ENCODE measurements around the gene C1orf141.
A peak's percentile ranks its signal among the peaks of the same experiment; 100 is the strongest.
"Not testable (repeated sequence)": the region's sequence is repeated elsewhere in the genome, so short reads cannot be mapped to it uniquely, and the experiment has no call there.

C1orf141 gene

DNA sequence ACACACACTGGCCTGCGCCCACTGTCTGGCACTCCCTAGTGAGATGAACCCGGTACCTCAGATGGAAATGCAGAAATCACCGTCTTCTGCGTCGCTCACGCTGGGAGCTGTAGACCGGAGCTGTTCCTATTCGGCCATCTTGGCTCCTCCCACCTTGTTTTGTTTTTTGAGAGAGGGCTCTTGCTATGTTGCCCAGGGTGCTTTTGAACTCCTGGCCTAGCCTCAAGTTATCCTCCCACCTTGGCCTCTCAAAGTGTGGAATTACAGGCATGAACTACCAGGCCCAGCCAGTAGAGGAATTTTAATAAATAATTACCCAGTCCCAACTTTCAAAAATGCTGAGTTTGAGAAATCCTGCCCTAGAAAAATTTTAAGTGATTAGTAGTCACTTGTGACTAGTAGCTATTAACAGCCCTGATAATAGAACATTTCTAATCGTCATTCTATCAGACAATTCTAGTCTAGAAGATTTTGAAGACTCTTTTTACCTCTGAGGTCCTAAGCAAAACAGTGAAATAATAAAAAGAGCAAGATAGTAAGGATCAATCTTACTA lies 49.9 kb downstream of the C1orf141 start:
- DNase-seq = no peak

DNA sequence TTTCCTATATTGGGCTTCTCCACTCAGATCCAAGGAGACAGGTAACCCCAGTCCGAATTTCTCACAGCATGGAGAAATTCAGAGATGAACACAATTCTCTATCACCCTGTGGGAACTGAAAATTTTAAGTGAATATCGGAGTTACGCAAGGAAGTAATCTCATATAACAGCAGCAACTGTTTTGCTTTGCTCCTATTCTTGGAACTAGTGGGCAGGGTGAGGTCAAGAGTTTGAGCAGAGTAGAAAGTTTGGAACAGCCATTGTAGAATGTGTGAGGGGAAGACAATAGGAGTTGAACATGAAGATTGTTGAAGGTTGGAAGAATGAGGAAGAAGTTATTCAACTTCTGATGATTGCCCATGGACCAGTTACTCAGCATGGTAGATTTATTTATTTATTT lies 56.5 kb downstream of the C1orf141 start:
- DNase-seq = no peak

DNA sequence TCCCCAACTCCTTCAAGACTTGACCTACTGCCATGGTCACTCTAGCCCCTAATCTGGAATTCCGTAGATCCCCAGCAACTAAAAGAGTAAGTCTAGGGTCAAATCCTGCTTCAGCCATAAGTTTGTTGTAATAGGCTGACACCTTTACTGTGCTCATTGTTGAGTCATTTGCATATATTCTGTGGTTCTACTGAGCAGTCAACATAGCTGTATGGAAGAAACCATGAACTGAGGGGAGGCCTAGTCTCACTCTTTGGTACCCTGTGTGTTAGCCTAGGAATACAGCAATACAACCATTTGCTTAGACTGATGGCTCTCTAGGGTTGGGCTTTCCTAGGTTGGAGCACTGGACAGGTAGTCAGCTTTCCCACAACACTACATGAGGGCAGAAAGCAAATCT lies 57.2 kb downstream of the C1orf141 start:
- DNase-seq = no peak

DNA sequence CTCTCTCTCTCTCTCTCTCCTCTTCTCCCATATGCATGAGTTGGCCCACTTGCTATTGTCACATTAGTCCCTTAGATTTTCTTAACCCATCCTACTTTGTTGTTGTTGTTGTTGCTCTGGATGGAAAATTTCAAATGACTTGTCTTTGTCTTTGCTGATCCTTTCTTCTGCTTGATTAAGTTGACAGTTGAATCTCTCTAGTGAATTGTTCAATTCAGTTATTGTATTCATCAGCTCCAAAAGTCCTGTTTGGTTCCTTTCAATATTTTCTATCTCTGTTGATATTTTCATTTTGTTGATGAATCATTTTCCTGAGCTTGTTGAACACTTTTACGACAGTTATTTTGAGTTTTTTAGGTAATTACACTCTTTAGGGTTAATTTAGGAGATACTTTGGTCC lies 62.0 kb downstream of the C1orf141 start:
- no peak for DNase-seq

DNA sequence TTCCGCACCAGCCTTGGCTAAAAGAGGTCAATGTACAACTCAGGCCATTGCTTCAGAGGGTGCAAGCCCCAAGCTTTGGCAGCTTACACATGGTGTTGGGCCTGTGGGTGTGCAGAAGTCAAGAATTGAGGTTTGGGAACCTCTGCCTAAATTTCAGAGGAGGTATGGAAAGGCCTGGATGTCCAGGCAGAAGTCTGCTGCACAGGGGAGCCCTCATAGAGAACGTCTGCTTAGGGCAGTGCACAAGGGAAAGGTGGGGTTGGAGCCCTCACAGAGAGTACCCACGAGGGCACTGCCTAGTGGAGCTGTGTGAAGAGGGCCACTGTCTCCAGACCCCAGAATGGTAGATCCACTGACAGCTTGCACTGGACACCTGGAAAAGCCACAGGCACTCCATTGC lies 67.1 kb downstream of the C1orf141 start:
- not testable (repeated sequence) for DNase-seq

DNA sequence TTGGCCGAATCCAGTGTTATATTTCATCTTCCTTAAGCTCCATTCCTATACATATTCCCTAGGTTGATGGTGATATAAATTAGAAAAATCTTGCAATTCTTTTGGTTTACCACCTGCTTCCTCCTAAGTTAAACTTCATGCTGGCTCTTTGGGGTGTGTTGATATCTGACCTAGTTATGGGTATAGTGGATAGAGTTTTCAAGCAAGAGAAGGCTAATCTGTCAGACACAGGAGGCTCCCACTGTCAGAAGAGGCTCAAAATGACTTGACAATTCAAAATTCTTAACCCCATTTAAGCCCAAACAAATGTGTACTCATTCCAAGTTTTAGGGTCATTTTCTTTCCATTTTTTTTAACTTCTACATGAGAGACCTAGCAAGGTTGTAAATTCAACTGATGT lies 72.4 kb downstream of the C1orf141 start:
- DNase-seq = no peak

DNA sequence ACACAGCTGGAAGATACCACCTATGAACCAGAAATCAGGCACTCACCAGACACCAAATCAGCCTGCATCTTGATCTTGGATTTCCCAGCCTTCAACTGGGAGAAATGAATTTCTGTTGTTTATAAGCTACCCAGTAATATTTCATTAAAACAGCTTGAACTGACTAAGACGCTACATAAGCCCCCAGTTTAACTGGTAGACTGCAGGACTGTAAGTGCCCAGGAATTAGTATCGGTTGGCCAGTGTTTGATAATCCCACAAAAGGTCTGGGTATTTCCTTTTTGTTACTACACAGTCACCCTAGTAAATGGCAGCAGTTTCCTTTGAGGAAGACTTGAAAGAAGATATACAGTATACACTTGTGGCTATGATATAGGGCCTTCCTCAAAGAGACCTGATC lies 73.5 kb downstream of the C1orf141 start:
- no peak for DNase-seq

DNA sequence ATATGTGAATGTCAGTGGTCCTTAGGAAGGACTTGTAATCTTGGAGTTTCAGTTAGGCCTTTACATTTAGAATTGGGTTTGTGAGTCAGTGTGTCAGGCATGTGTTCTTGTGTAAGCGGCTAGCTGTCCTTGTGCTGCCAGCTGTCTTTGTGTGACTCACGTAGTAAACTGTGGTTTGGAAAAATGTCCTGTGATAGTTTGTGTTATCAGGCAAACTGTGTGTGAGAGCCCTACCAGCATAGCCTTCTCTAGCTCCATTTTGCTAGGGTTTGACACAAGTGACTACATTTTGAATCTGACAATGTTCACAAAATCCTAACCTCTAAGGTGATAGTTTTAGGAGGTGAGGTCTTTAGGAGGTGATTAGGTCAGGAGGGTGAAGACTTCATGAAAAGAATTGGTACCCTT lies 74.0 kb downstream of the C1orf141 start:
- DNase-seq = no peak

DNA sequence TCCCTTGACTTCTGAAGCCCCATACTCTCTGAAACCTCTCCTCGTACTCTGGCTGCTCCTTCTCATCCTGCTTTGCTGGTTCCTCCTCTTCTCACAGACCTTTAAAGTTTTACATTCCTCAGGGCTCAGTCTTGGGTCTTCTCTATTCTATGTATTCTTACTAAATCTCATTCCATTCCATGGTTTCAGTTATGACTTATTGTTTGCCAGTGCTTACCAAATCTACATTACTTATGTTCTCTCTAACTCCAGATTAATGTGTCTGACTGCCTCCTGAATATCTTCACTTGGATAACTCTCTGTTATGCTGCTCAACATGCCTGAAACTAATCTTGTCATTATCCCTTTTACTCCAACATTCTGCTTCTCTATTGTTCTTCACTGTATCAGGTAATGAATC lies 75.4 kb downstream of the C1orf141 start:
- no peak for DNase-seq

DNA sequence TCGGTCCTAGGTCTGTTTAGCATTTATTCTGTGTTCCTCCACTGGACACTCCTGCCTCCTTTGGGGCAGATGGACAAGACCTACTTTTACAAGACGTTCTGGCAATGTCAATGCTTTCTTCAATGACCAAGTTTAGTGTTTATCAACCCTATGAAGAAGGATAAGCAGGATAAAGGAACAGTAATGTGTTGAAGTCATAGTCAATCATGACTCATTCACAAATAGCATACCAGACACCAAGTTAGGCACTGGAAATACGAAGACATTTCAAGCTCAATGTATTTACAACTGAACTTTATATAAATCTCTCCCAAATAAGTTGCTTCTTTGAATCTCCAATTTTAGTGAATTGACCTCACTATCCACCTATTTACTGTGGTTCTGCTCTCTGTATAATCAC lies 76.0 kb downstream of the C1orf141 start:
- no peak for DNase-seq

DNA sequence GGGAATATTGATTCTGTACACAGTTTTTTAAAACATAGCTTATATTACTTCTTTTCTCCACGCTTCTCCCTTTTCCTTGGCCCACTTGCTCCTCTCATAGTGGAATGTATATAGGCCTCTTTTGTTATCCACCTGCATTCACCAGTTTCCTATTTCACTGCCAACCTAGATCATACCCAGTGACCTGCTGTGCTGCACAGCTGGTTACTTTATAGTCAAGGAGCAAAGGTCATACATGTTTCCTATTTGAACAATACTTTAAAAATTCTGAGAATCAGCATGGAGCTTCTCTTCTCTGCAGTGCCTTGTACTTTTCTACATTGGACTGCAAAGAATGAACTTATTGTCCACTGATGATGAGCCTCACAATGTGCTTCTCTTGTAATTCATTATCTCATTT lies 76.5 kb downstream of the C1orf141 start:
- no peak for DNase-seq

DNA sequence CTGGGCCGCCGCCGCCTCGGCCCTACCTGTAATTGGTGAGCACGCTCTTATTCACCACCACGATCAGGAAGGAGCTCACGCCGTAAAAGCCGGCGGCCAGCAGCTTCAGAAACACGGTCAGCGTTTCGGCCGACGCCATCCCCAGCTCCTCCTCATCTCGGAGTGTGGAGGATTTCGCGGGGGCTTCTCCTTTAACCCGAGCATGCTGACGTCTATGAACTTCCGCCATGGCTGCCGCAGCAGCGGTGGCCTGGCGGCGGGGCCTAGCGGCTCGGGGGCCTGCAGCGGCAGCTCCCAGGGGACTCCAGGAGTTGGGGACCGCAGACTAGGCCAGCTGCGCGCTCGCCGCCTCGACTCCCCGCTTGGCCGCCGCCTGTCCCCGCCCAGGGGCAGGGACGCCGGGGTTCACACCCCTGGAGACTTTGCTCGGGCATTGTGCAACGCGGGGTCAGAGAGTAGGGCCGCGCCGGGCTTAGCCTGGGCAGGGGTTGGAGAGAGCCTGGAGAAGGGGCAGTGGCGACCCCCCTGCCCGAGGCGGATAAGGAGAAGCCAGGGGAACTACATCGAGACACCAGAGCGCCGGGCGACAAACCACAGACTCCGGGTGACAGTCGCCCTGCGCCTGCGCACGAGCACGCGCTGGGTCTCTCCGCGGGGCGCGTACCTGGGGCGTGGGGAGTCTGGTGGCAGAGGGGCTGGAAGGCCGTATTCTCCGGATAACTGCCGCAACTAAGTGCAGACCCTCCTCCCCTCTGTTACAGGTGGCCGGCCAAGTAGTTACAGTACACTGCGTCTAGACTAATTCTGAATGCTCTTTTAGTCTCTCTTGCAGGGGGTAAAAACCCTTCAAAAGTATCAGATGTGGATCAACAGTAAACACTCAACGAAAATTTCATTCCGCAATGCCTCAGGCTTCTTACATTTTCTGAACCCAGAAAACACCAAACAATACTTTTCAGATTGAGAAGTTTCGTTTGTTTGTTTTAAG lies 80.7 kb downstream of the C1orf141 start, which contains the start of gene SLC35D1:
TSS of gene SLC35D1 (minus strand) at position 364 of the 988 bp plus-strand sequence. CDS start at position 229, 135 bp downstream.
- peak; percentile 82 for DNase-seq

DNA sequence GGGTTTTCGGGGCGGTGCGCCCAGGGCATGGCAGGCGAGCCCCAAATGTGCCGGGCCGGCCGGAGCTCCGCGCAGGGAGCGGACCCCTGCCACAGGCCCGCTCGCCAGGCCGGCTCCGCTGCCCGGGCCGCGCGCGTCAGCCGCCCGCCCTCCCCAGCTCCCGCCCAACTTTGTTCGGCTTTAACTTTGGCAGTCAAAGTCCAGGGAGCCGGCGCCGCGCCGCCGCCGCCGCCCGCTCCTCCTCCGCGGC lies 81.3 kb downstream of the C1orf141 start:
- no peak for DNase-seq

DNA sequence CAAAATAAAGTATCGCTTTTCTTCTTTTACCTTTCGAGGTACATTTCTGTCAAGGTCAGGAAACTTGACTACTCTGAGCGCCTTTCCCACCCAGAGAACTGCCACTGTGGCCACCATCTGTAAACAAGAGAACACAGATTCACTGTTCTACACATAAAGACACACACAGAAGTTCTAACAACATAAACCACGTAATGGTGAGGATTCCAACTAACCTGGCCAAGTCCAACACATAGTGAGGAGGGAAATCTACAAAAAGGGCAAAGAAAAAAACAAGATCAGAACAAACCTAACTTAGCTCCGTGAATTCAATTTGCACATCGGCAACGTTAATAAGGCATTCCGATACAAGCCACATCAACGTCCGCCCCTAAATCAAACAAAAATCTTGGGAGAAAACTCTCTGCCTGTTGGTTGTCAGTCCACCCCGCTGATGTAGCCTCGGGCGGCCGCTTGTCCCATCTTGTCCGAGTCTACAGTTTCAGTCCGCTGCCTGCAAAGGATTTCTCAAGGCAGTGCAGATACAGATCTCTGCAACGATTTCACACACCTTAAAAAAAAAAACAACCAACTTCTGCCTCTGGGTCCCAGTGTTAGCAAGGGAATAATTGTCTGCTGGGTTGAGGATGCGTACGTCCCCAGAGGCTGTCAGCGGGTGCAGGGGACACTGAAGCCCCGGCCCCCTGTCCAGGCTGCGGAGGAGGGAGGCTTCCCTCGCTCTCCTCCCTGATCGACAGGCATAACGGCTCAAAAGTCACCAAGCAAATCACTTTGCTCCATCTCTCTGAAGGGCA lies 81.8 kb downstream of the C1orf141 start:
- DNase-seq = peak; percentile 54

DNA sequence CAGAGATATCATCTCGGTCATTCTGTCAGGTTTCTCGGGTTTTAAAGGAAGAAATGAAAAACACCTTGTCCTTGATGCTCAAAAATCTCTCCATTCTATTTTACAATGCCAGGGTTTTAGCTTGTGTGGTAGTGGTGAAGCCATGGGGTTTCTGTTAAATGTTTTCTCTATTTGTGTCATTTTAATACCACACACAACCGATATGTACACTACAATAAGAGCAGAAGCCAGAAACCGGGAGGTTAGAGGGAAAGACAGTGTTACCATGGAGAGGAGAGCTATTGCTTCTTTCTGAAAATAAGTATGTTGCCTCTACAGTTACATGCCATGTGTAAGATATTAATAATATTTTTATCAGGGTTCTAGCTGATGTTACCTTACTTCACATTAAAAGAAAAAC lies 83.6 kb downstream of the C1orf141 start:
- DNase-seq = no peak

DNA sequence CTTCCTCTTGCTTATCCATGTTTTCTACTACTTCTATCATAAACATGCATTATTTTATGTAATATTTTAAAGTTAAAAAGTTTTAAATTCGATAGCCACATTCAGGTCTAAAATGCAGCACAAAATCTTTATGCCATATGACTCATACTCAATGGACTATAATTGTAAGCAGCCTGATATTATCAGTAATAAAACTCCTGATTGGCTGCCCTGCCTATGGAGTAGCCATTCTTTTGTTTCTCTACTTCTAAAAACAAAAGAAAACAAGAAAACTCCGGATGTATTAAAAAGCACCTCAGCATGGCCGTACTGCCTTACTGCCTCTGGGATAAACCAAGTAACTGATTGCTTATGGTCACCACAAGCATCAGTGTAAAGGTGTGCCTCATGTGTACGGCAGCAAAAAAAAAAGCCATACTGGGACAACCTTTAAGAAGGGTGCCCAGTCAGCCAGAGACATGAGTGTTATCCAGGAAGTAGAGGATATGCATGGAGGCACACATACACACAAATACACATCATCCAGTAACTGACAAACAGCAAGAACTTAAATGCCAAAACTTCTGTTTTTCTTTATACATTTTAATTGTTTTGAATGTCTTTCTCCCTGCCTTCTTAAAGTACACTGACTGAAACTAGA lies 90.0 kb downstream of the C1orf141 start:
- no peak for DNase-seq

DNA sequence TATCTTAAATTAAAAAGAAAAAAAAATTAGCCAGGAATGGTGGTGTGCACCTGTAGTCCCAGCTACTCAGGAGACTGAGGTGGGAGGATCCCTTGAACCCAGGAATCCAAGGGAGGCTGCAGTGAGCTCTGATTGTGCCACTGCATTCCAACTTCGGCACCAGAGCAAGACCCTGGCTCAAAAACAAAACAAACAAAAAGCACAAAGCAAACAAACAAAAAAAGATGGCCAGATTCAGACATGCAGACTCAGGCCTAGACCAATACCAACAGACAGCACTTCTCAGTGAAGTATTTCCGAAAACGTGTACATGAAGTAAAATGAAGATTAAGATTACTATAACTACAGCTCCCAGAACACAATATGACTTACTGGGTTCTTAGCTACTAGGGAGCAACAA lies 91.4 kb downstream of the C1orf141 start:
- DNase-seq = no peak
